Non-pigmented ciliary epithelial cell (primary cell): Measurements from ENCODE around the gene WDR64.

Experiments
- DNase-seq: peaks from one replicate; pipeline ENCODE4 v3.0.0-alpha.2; 2010; ENCODE audit warnings: low read depth

WDR64 gene

GRCh38 chr1:241631674-241632073, 20.4 kb upstream of the WDR64 start:
- no peak for DNase-seq

- DNase-seq: no peak
These were observed 19.1 kb upstream of the WDR64 start for GRCh38 chr1:241632987-241633386.

GRCh38 chr1:241635556-241636152, 16.4 kb upstream of the WDR64 start:
- DNase-seq: no peak

GRCh38 chr1:241636291-241636690, 15.8 kb upstream of the WDR64 start:
- no peak for DNase-seq

- no peak for DNase-seq
These were observed 15.0 kb upstream of the WDR64 start for GRCh38 chr1:241637046-241637590.

- no peak for DNase-seq
These were observed 14.5 kb upstream of the WDR64 start for GRCh38 chr1:241637604-241638003.

GRCh38 chr1:241638099-241638682, 13.9 kb upstream of the WDR64 start:
- no peak for DNase-seq

- DNase-seq: no peak
These were observed 13.0 kb upstream of the WDR64 start for GRCh38 chr1:241638909-241639622.

GRCh38 chr1:241639623-241640148, 12.4 kb upstream of the WDR64 start:
- no peak for DNase-seq

- DNase-seq: no peak
These were observed 11.8 kb upstream of the WDR64 start, which contains the start of the genes CHML and OPN3 for GRCh38 chr1:241640149-241640866. CHML (minus strand) TSS chr1:241640369; CDS start chr1:241635766, 4,603 bp downstream. OPN3 (minus strand) TSS chr1:241640369; CDS start chr1:241640254, 115 bp downstream.

- DNase-seq: no peak
These were observed 11.0 kb upstream of the WDR64 start for GRCh38 chr1:241640867-241641622.

GRCh38 chr1:241641773-241642592, 10.1 kb upstream of the WDR64 start:
- no peak for DNase-seq

- no peak for DNase-seq
These were observed 9.5 kb upstream of the WDR64 start for GRCh38 chr1:241642593-241642944.

GRCh38 chr1:241644259-241644658, 7.8 kb upstream of the WDR64 start:
- no peak for DNase-seq

- no peak for DNase-seq
These were observed 6.9 kb upstream of the WDR64 start for GRCh38 chr1:241645199-241645598.

- no peak for DNase-seq
These were observed 5.9 kb upstream of the WDR64 start for GRCh38 chr1:241646201-241646600.

GRCh38 chr1:241647658-241648057, 4.4 kb upstream of the WDR64 start:
- DNase-seq: no peak

- no peak for DNase-seq
These were observed 3.9 kb upstream of the WDR64 start for GRCh38 chr1:241648159-241648558.

- DNase-seq: no peak
These were observed 1.9 kb downstream of the WDR64 start for GRCh38 chr1:241654019-241654418.

GRCh38 chr1:241654641-241655040, 2.6 kb downstream of the WDR64 start:
- no peak for DNase-seq
